OCI-LY7 (cell line): ENCODE measurements around the gene PIP5K1C. TPM values are rescaled to one million over a fixed set of nuclear protein-coding genes. Genes with fewer than 3 reads are reported as not detected.

Experiments
- BruUV-seq: library from RNA; stranded (reverse); fragments of 400-500 nt; replicated peaks from 2 replicates; lab custom pipeline; 2021; lab: Mats Ljungman, UMichigan
- CTCF ChIA-PET: fragments of 300-600 bp; sonication (Branson Sonifier 250); formaldehyde crosslinking; loops from one replicate; lab custom pipeline; 2022; ENCODE audit warnings: antibody characterized with exemption; ENCODE audit not compliant: unreplicated experiment; lab: Charles Lee
- POLR2A ChIA-PET: fragments of 300-600 bp; sonication (Branson Sonifier 250); formaldehyde crosslinking; loops from one replicate; lab custom pipeline; 2022; ENCODE audit warnings: antibody characterized with exemption; lab: Charles Lee
- DNase-seq: peaks from one replicate; pipeline ENCODE4 v3.0.0-alpha.2; 2015; ENCODE audit warnings: low spot score
- H2AFZ ChIP-seq: fragments of 200-600 bp; sonication (generic), shearing (Covaris generic); 2 replicates; pipeline ENCODE4 v1.6.1; 2014; ENCODE audit warnings: mild to moderate bottlenecking, antibody characterized with exemption, low read length, moderate library complexity
- H3K27ac ChIP-seq: fragments of 200-600 bp; sonication (generic); 2 replicates; pipeline ENCODE4 v1.5.1; 2014; ENCODE audit warnings: mixed run types, low read depth, mild to moderate bottlenecking, moderate library complexity, low read length, inconsistent platforms; ENCODE audit not compliant: poor library complexity, severe bottlenecking
- H3K36me3 ChIP-seq: fragments of 200-600 bp; sonication (generic); 2 replicates; pipeline ENCODE4 v1.6.1; 2014; ENCODE audit warnings: mild to moderate bottlenecking, antibody characterized with exemption, low read length, moderate library complexity, mixed read lengths; ENCODE audit not compliant: insufficient read depth
- H3K4me1 ChIP-seq: fragments of 200-600 bp; sonication (generic); 2 replicates; pipeline ENCODE4 v1.5.1; 2014; ENCODE audit warnings: mild to moderate bottlenecking, low read length; ENCODE audit not compliant: insufficient read depth, poor library complexity, severe bottlenecking
- H3K4me2 ChIP-seq: fragments of 200-600 bp; sonication (generic); 2 replicates; pipeline ENCODE4 v1.6.1; 2014; ENCODE audit warnings: mild to moderate bottlenecking, low read length
- H3K4me3 ChIP-seq: fragments of 200-600 bp; sonication (generic); 2 replicates; pipeline ENCODE4 v1.5.1; 2014; ENCODE audit warnings: mild to moderate bottlenecking, low read depth, low read length; ENCODE audit not compliant: poor library complexity, severe bottlenecking
- H3K79me2 ChIP-seq: fragments of 200-600 bp; sonication (generic); 2 replicates; pipeline ENCODE4 v1.6.1; 2016; ENCODE audit warnings: low read depth, mild to moderate bottlenecking, low read length, moderate library complexity, mixed read lengths; ENCODE audit not compliant: insufficient read depth
- H3K9me2 ChIP-seq: fragments of 200-600 bp; sonication (generic); 2 replicates; pipeline ENCODE4 v1.6.1; 2016; ENCODE audit warnings: mild to moderate bottlenecking, low read length, mixed read lengths; ENCODE audit not compliant: insufficient read depth
- H3K9me3 ChIP-seq: fragments of 200-600 bp; sonication (generic); 2 replicates; pipeline ENCODE4 v1.6.1; 2014; ENCODE audit warnings: mild to moderate bottlenecking, mixed run types, low read length, mixed read lengths
- H4K20me1 ChIP-seq: fragments of 200-600 bp; sonication (generic); 2 replicates; pipeline ENCODE4 v1.6.1; 2014; ENCODE audit warnings: mild to moderate bottlenecking, antibody characterized with exemption, low read length, moderate library complexity, mixed read lengths; ENCODE audit not compliant: insufficient read depth
- EZH2phosphoT487 ChIP-seq: fragments of 200-600 bp; sonication (generic); IDR thresholded peaks from 2 replicates; pipeline ENCODE4 v1.6.1; 2018; ENCODE audit warnings: low read depth, borderline replicate concordance, mild to moderate bottlenecking, mixed run types, antibody characterized with exemption, low read length, moderate library complexity, mixed read lengths
- intact Hi-C: fragments of 100-400 bp; cut with micrococcal nuclease; formaldehyde crosslinking; loops from one replicate; pipeline ENCODE4 v1.10.0; 2022; ENCODE audit not compliant: unreplicated experiment
- total RNA-seq, 2 experiments: library from RNA; depleted of rRNA in 1 of 2; stranded (reverse); fragments of >200 nt in 1 of 2; shearing (Covaris generic) in 1 of 2; gene quantifications; 2 replicates each; pipeline ENCODE4 v1.2.3, GENCODE V29; 2014 to 2022
- TF ChIP-seq, protein P1 (sequence below): fragments of 200-600 bp; sonication (generic); conservative IDR thresholded peaks from 2 replicates; pipeline ENCODE4 v1.5.1; 2014; ENCODE audit warnings: mild to moderate bottlenecking, antibody characterized with exemption, low read length, moderate library complexity, mixed read lengths

PIP5K1C gene
- total RNA-seq, 2 experiments from 2014 or later = 7.6 to 15.1 TPM

DNA sequence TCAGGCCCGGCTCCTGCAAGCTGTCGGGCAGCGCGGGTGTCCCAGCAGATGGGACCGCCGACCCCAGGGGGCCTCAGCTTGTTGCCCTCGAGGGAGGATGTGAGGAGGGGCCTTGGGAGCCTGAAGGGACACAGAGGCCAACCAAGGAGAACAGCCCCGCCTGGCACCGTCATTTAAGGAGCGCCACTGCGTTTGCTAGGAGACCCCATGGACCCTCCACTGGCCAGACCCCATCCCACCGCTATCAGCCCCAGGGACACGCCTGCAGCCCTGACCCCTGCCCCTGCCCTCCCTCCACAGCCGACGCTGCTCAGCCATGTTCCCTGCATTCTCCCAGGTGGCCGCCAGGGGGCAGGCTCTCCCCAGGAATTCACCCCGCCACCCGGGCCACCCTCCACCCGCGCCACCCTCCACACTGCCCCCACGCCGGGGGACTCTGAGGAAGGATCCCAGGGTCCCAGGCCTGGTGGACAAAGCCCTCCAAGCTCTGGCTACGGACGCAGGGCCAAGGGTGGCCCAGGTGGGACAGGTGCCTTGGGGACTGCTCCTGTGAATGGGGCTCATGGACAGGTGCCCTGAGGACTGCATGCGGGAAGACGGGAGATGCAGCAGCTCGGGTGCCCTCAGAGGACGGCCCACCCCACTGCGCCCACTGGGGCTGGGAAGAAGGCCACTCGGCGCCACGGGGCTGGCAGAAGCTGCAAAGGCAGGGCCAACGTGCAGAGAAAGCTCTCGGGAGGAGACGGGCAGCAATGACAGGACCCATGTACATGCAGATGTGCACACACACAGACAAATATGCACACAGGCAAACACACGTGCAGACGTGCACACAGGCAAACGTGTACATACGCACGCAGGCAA is 34.4 kb downstream of the PIP5K1C start:
- H3K4me1 ChIP-seq = peaks cover 25% of the 10 kb centered on the region
- peak overlapping the region; percentile 58 for H3K4me3 ChIP-seq
- POLR2A ChIA-PET = no interaction called here
- CTCF ChIA-PET = no interaction called here
- H3K9me2 ChIP-seq = no peaks in the 10 kb centered on the region
- H3K79me2 ChIP-seq = no peaks in the 10 kb centered on the region
- peak overlapping the region; percentile 68 for H3K27ac ChIP-seq
- no TSS peak for BruUV-seq
- H4K20me1 ChIP-seq = no peaks in the 10 kb centered on the region
- peak; percentile 55 for DNase-seq
- peak overlapping the region; percentile 43; the same call in 1 of the 2 replicates for H2AFZ ChIP-seq
- intact Hi-C loops = loop anchor here (1.0 kb wide), 2 partner anchors 34 to 40 kb away; partner anchors contain the start of gene PIP5K1C
- H3K4me2 ChIP-seq = peak overlapping the region; percentile 94
- H3K36me3 ChIP-seq = peaks cover 3% of the 10 kb centered on the region; the same call in 1 of the 2 replicates
- no peaks in the 10 kb centered on the region for H3K9me3 ChIP-seq
- no peak for TF ChIP-seq EZH2phosphoT487
- TF ChIP-seq, protein P1, sequence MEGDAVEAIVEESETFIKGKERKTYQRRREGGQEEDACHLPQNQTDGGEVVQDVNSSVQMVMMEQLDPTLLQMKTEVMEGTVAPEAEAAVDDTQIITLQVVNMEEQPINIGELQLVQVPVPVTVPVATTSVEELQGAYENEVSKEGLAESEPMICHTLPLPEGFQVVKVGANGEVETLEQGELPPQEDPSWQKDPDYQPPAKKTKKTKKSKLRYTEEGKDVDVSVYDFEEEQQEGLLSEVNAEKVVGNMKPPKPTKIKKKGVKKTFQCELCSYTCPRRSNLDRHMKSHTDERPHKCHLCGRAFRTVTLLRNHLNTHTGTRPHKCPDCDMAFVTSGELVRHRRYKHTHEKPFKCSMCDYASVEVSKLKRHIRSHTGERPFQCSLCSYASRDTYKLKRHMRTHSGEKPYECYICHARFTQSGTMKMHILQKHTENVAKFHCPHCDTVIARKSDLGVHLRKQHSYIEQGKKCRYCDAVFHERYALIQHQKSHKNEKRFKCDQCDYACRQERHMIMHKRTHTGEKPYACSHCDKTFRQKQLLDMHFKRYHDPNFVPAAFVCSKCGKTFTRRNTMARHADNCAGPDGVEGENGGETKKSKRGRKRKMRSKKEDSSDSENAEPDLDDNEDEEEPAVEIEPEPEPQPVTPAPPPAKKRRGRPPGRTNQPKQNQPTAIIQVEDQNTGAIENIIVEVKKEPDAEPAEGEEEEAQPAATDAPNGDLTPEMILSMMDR = peak; percentile 88

DNA sequence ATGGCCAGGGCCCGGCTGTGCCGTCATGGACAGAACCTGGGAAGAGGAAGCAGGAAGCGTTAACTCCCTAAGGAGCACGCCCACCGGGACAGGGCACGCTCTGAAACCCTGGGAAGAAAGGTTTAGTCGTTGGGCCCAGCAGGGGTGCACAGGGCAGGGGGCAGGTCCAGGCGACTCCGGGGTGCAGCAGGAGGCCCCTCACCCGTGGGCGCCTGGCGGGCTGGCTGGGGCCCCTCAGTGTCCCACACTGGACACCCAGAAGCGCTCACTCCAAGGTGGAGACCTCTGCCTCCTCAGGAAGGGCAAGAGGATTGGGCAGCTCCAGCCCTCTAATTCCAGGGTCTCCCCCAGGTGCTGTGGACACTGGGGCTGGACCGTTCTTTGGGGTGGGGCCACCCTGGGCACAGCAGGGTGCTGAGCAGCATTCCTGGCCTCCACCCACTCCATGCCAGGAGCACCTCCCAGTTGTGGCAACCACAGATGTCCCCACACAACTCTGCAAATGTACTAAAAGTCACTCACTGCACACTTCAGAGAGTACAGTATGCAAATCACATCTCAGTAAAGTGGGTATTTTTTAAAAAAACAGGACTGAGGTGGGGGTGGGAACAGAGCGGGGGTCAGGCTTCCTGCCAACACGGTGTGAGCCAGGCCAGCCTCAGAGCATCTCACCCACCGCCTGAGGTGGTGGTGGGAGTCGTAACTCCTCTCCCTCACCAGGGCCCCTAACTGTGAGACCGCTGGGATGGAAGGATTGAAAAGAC is 35.2 kb downstream of the PIP5K1C start:
- TF ChIP-seq, protein P1 = no peak
- TF ChIP-seq EZH2phosphoT487 = no peak
- Histone ChIP-seq H3K27ac (peak overlapping the region; percentile 68), H3K79me2 (no peaks in the 10 kb centered on the region), H3K4me1 (peaks cover 25% of the 10 kb centered on the region), H3K36me3 (peaks cover 3% of the 10 kb centered on the region; the same call in 1 of the 2 replicates), H4K20me1 (no peaks in the 10 kb centered on the region), H3K9me2 (no peaks in the 10 kb centered on the region), H3K9me3 (no peaks in the 10 kb centered on the region), H3K4me2 (peak overlapping the region; percentile 94), H2AFZ (peak overlapping the region; percentile 43; the same call in 1 of the 2 replicates), H3K4me3 (peak overlapping the region; percentile 58)
- ChIA-PET CTCF (no interaction called here), POLR2A (no interaction called here)
- intact Hi-C loops = loop anchor here (1.0 kb wide), 1 partner anchor 35 kb away; the partner anchor contains the start of gene PIP5K1C
- peak; percentile 65 for DNase-seq
- BruUV-seq = no TSS peak
